Left cardiac atrium (tissue), 4 donors: ENCODE measurements around the gene TM4SF1. TPM values are rescaled to one million over a fixed set of nuclear protein-coding genes. Genes with fewer than 3 reads are reported as not detected.

ENCODE experiments used
- ATAC-seq, 2 donors: fragments of 200-7000 bp; cut with Tn5 transposase; one replicate each; pipeline ENCODE4 v1.9.1; 2020; ENCODE audit warnings: mild to moderate bottlenecking in 2 of 2, moderate library complexity in 2 of 2
- DNase-seq: peaks from one replicate; pipeline ENCODE4 v3.0.0-alpha.2; 2020
- intact Hi-C, 2 donors: fragments of 100-400 bp; cut with DNase I; formaldehyde crosslinking; loops; one replicate each; pipeline versions ENCODE4 v1.14.1 to v1.15.1; 2022 to 2023
- total RNA-seq, 2 donors: library from RNA; stranded (reverse); fragmentation: NEBNext Ultra II Directional; extraction: Animal tissue kit (Norgen Biotek cat#: 25700); gene quantifications; one replicate each; pipeline ENCODE4 v1.2.1, GENCODE V29; 2021
- donor health status: DM: no; HTN: yes; CAD: no.
- donor health status: DM: no; HTN: yes; CAD: no; lungs with severe emphysema.
- donor health status: DM: yes; HTN: yes; CAD: no.
- donor health status: Dilated cardiomyopathy.

TM4SF1 gene
- total RNA-seq, 2 donors from 2014 or later = 125 to 194 TPM

DNA sequence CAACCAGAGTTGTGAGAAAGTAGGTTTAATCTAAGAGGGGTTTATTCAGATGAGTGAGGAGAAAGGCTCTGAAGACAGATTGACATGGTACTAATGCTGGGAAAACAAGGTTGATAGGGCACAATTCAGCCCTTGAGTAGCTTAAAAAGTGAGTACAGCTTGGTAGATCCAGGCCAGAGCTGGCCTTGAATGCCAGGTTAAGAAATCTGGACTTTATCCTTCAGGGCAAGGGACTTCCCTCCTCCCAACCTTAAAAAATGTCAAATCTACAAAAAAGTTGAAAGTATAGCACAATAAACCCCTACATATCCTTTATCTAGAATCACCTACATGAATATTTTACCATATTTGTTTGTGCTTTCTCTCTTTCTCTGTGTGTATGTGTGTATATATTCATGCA lies 51.9 kb downstream of the TM4SF1 start:
- DNase-seq = no peak
- ATAC-seq = no peak
- intact Hi-C loops = no loop called here

DNA sequence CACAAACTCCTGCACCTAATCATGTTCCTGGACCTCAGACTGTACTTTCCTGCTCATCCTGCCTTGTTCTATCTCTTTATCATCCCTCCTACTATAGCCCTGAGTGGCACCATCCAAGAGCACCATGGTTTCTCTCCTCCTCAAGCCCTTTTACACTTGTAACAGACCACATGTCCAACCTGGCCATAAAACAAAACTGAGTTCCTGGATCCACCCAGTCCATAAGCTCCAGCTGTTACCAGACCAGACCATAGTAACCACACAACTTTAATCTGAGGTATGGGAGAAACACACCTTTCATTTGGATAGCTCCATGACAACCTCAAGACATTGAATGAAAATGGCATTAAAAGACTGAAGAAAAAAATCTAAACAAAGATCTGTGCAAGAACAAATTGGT lies 53.1 kb downstream of the TM4SF1 start:
- ATAC-seq (no peak), DNase-seq (no peak)
- intact Hi-C loops = no loop called here

DNA sequence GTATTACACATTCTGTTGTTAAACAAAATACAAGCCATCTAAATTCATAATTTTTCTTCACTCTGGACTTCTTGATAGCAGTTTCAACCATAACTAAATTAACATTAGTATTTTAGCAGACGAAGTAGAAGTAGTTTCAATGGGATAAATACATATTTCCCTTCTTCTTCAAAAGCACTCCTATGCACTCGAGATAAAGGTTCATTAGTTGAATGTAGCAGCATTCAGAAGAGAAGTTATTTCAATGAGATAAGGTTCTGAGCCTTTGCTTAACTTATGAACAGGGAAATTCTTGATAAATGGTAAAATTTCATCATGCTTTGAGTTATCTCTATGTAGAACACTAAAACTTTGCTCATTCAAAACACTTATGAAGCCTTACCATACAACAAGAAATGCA lies 55.8 kb downstream of the TM4SF1 start:
- ATAC-seq = no peak

DNA sequence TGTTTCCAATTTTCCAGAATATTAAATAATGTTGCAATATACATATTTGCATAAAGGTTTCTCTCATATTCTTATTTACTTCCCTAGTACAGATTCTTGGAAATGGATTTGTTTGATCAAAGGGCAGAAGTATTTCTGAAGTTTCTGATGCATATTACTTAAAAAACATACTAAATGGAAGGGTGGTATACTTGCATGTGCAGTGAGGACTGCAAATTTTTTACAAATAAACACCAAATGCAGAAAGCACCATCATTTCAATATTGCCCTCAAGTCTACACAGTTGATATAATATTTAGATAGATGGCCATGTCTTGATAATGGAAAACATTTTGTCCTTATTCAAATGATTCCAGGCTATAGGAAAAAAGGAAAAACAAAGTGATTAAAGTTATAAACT lies 56.3 kb downstream of the TM4SF1 start:
- ATAC-seq (no peak), DNase-seq (no peak)
- intact Hi-C loops = no loop called here

More for the DNA sequence above, 55.8 kb downstream of the TM4SF1 start:
- intact Hi-C loops = no loop called here
- DNase-seq = no peak

DNA sequence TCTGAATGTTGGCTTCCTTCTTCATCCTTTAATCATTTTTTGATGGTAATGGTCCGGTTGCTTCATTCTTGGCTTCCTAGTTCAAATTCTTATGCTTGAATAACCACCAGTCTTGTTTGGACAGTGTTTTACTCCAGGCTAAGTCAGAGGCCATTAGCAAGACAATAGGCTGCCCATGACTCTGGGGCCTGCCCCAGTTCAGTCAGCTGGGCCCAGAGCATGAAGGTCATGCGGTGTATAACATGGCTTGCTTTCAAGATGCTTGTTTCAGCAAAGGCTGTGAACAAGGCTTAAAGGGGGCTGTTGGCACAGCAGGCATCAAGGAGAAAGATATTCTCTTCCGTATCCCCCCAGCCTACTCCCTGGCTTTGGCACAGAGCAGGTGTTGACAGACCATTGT lies 57.7 kb downstream of the TM4SF1 start:
- ATAC-seq (no peak), DNase-seq (no peak)
- intact Hi-C loops = no loop called here

Other genes with a start within 250 kb of the TM4SF1 start
- 1 to 10 TPM; 7.7 to 9.7 TPM for gene HPS3, start 248.0 kb downstream of the TM4SF1 start, total RNA-seq
- gene CP, start 155.8 kb downstream of the TM4SF1 start, total RNA-seq = 10 to 100 TPM; 13.9 to 35.6 TPM
- 10 to 100 TPM; 12.5 to 13.2 TPM for gene TM4SF18, start 44.0 kb downstream of the TM4SF1 start, total RNA-seq
- gene TM4SF4, start 97.0 kb upstream of the TM4SF1 start, total RNA-seq = under 1 TPM in 1 of 2 donors, not detected in 1; 0.59 TPM